K562 (cell line): ENCODE results near the gene C19orf85. TPM values are rescaled to one million over a fixed set of nuclear protein-coding genes. Genes with fewer than 3 reads are reported as not detected.

Experiments used
- ARID1B ChIP-seq: fragments of 450-650 bp; IDR thresholded peaks from 2 replicates; pipeline ENCODE4 v1.6.1; 2016; ENCODE audit warnings: antibody characterized with exemption, mild to moderate bottlenecking, inconsistent platforms
- CTBP1 ChIP-seq: fragments of 450-650 bp; IDR thresholded peaks from 2 replicates; pipeline ENCODE4 v1.6.1; 2016; ENCODE audit warnings: borderline replicate concordance
- DMBX1 ChIP-seq: fragments of 250-450 bp; sonication (Bioruptor Pico); IDR thresholded peaks from 2 replicates; pipeline ENCODE4 v1.8.0; 2022; ENCODE audit warnings: inconsistent platforms, mild to moderate bottlenecking, moderate library complexity, borderline replicate concordance
- FOXP1 ChIP-seq: sonication (generic); formaldehyde crosslinking; IDR thresholded peaks from 2 replicates; pipeline ENCODE4 v1.8.0; 2022; ENCODE audit warnings: mild to moderate bottlenecking, missing genetic modification reagents
- HCFC1 ChIP-seq: IDR thresholded peaks from 2 replicates; pipeline ENCODE4 v1.6.1; 2012; ENCODE audit warnings: low read depth, low read length, improper control_type of control experiment
- MAFK ChIP-seq: IDR thresholded peaks from 2 replicates; pipeline ENCODE4 v1.6.1; 2011; ENCODE audit warnings: low read length, improper control_type of control experiment
- PHF20 ChIP-seq: fragments of 450-650 bp; IDR thresholded peaks from 2 replicates; pipeline ENCODE4 v1.6.1; 2018; ENCODE audit not compliant: partially characterized antibody
- STAT5B ChIP-seq: fragments of 250-450 bp; sonication (Bioruptor Pico); IDR thresholded peaks from 2 replicates; pipeline ENCODE4 v1.8.0; 2021; ENCODE audit warnings: mild to moderate bottlenecking, inconsistent platforms
- ZBED1 ChIP-seq: IDR thresholded peaks from 2 replicates; pipeline ENCODE4 v1.6.1; 2014
- ZC3H4 ChIP-seq: sonication (generic); formaldehyde crosslinking; IDR thresholded peaks from 2 replicates; pipeline ENCODE4 v1.9.0; 2021; ENCODE audit warnings: missing genetic modification reagents, borderline replicate concordance
- ZFP36 ChIP-seq: fragments of 150-350 bp; IDR thresholded peaks from 2 replicates; pipeline ENCODE4 v1.6.1; 2018; ENCODE audit warnings: low read length, low read depth; ENCODE audit not compliant: partially characterized antibody
- ZKSCAN1 ChIP-seq: fragments of 150-350 bp; IDR thresholded peaks from 2 replicates; pipeline ENCODE4 v1.6.1; 2016; ENCODE audit warnings: low read depth, low read length
- ZNF184 ChIP-seq: sonication (generic); formaldehyde crosslinking; IDR thresholded peaks from 2 replicates; pipeline ENCODE4 v1.5.0; 2020; ENCODE audit warnings: missing genetic modification reagents
- ZNF644 ChIP-seq: fragments of 200-800 bp; sonication (Bioruptor generic); IDR thresholded peaks from 2 replicates; pipeline ENCODE4 v1.6.1; 2016; ENCODE audit warnings: low read depth, missing genetic modification characterization, missing compliant biosample characterization
- polyA plus RNA-seq, 8 experiments: library from polyadenylated mRNA; depleted of rRNA in 4 of 8; stranded (reverse) in 5 of 8; unstranded in 3 of 8; fragments of >200 nt; fragmentation: Nextera tagmentation in 2 of 8; fragmentation: Illumina TruSeq in 1 of 8; extraction: Ambion mirVana in 2 of 8; extraction: Trizol in 1 of 8; gene quantifications; 2 replicates each; pipeline versions ENCODE4 v1.2.1 to v1.2.3, GENCODE V29; 2011 to 2014; ENCODE audit warnings: inconsistent platforms in 1 of 8, missing spikeins in 1 of 8
- total RNA-seq, 7 experiments: library from RNA; depleted of rRNA in 6 of 7; stranded (reverse); fragments of >200 nt in 6 of 7; fragmentation: Illumina TruSeq in 2 of 7; extraction: Trizol in 2 of 7; gene quantifications; 2 replicates each; pipeline versions ENCODE4 v1.2.1 to v1.2.3, GENCODE V29; 2011 to 2021; ENCODE audit warnings: low replicate concordance in 1 of 7
- TF ChIP-seq, protein P1 (sequence below): IDR thresholded peaks from 2 replicates; pipeline ENCODE4 v1.6.1; 2016; ENCODE audit warnings: missing genetic modification characterization, missing compliant biosample characterization
- TF ChIP-seq, protein P2 (sequence below): fragments of 200-800 bp; sonication (Bioruptor generic); IDR thresholded peaks from 2 replicates; pipeline ENCODE4 v1.6.1; 2017; ENCODE audit warnings: missing genetic modification characterization, missing compliant biosample characterization
- TF ChIP-seq, protein P3 (sequence below): fragments of 450-650 bp; IDR thresholded peaks from one replicate; pipeline ENCODE4 v1.6.1; 2018; ENCODE audit warnings: mild to moderate bottlenecking, moderate library complexity; ENCODE audit not compliant: partially characterized antibody

C19orf85 gene
- total and polyA plus RNA-seq, 9 of the 15 experiments (the other 6 are each of a cell fraction or from before 2014, with no cell fraction given) = not detected

DNA sequence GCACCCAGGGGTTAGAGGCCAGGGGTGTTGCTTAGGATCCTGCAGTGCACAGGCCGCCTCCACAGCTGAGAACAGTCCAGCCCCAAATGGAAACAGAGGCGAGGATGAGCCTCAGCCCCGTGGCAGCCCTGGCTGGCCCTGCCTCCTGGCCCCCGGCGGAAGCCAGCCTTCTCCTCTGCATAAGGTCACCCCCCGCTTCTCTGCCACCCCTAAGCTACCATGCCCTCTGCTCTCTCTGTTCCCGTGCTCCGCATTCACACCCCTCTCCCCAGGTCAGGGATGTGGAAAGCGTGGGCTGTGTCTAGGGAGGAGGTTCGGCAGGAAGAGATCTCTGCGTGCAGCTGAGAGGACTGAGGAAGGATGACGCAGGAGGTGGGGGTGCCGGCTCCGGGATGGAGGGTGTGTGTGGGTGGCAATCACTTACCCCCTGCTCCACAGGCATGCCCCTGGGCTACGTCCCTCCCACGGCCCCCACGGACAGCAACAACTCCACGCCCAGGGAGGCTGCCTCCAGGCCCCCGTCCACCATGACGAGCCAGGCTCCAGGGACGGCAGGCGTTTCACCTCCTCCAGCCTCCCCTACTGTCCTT is 29.7 kb upstream of the C19orf85 start (continued):
- TF ChIP-seq FOXP1 (CRISPR knock-in tag) = no peak
- TF ChIP-seq, protein P1, sequence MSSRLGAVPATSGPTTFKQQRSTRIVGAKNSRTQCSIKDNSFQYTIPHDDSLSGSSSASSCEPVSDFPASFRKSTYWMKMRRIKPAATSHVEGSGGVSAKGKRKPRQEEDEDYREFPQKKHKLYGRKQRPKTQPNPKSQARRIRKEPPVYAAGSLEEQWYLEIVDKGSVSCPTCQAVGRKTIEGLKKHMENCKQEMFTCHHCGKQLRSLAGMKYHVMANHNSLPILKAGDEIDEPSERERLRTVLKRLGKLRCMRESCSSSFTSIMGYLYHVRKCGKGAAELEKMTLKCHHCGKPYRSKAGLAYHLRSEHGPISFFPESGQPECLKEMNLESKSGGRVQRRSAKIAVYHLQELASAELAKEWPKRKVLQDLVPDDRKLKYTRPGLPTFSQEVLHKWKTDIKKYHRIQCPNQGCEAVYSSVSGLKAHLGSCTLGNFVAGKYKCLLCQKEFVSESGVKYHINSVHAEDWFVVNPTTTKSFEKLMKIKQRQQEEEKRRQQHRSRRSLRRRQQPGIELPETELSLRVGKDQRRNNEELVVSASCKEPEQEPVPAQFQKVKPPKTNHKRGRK (tag) = no peak
- no peak for TF ChIP-seq ZKSCAN1
- no peak for TF ChIP-seq ZFP36
- no peak for TF ChIP-seq ZNF644 (tag)
- peak; percentile 56; the same call in 1 of the 2 replicates for TF ChIP-seq CTBP1
- TF ChIP-seq, protein P2, sequence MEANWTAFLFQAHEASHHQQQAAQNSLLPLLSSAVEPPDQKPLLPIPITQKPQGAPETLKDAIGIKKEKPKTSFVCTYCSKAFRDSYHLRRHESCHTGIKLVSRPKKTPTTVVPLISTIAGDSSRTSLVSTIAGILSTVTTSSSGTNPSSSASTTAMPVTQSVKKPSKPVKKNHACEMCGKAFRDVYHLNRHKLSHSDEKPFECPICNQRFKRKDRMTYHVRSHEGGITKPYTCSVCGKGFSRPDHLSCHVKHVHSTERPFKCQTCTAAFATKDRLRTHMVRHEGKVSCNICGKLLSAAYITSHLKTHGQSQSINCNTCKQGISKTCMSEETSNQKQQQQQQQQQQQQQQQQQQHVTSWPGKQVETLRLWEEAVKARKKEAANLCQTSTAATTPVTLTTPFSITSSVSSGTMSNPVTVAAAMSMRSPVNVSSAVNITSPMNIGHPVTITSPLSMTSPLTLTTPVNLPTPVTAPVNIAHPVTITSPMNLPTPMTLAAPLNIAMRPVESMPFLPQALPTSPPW = peak; percentile 48
- no peak for TF ChIP-seq ZNF184 (CRISPR knock-in tag)
- TF ChIP-seq ZC3H4 (CRISPR knock-in tag) = no peak
- 0 out of 2 replicates have a peak, but pooled peaks have one; percentile 5 for TF ChIP-seq MAFK
- TF ChIP-seq PHF20 = no peak
- peak; percentile 23; the same call in 1 of the 2 replicates for TF ChIP-seq ARID1B
- TF ChIP-seq DMBX1 (CRISPR knock-in tag) = no peak
- TF ChIP-seq HCFC1 = no peak
- TF ChIP-seq ZBED1 = no peak
- TF ChIP-seq, protein P3, sequence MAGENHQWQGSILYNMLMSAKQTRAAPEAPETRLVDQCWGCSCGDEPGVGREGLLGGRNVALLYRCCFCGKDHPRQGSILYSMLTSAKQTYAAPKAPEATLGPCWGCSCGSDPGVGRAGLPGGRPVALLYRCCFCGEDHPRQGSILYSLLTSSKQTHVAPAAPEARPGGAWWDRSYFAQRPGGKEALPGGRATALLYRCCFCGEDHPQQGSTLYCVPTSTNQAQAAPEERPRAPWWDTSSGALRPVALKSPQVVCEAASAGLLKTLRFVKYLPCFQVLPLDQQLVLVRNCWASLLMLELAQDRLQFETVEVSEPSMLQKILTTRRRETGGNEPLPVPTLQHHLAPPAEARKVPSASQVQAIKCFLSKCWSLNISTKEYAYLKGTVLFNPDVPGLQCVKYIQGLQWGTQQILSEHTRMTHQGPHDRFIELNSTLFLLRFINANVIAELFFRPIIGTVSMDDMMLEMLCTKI = no peak
- TF ChIP-seq STAT5B (CRISPR knock-in tag) = no peak
